Measurements from ENCODE around the gene BATF3.
"Not testable (repeated sequence)": the region's sequence is repeated elsewhere in the genome, so short reads cannot be mapped to it uniquely, and the experiment has no call there.

The BATF3 gene

GRCh38 chr1:212658250-212658649 lies 41.4 kb downstream of the BATF3 start:
- not testable (repeated sequence) for DNase-seq (ENCODE audit: low read depth)

- no peak for DNase-seq (ENCODE audit: low read depth)
These were observed 42.9 kb downstream of the BATF3 start for GRCh38 chr1:212656730-212657129.

- no peak for DNase-seq (ENCODE audit: low read depth)
These were observed 43.8 kb downstream of the BATF3 start for GRCh38 chr1:212655668-212656440.

- no peak for DNase-seq (ENCODE audit: low read depth)
These were observed 47.0 kb downstream of the BATF3 start for GRCh38 chr1:212652609-212653008.

GRCh38 chr1:212651977-212652376 lies 47.7 kb downstream of the BATF3 start:
- no peak for DNase-seq (ENCODE audit: low read depth)

- no peak for DNase-seq (ENCODE audit: low read depth)
These were observed 48.1 kb downstream of the BATF3 start for GRCh38 chr1:212651521-212651920.

GRCh38 chr1:212650228-212650627 lies 49.4 kb downstream of the BATF3 start:
- no peak for DNase-seq (ENCODE audit: low read depth)

GRCh38 chr1:212649020-212649419 lies 50.6 kb downstream of the BATF3 start:
- DNase-seq (ENCODE audit: low read depth) = no peak

- no peak for DNase-seq (ENCODE audit: low read depth)
These were observed 51.2 kb downstream of the BATF3 start for GRCh38 chr1:212648431-212648830.

- DNase-seq (ENCODE audit: low read depth) = no peak
These were observed 52.6 kb downstream of the BATF3 start for GRCh38 chr1:212647004-212647403.

GRCh38 chr1:212646588-212646987 lies 53.1 kb downstream of the BATF3 start:
- no peak for DNase-seq (ENCODE audit: low read depth)

- no peak for DNase-seq (ENCODE audit: low read depth)
These were observed 53.8 kb downstream of the BATF3 start for GRCh38 chr1:212645546-212646543.

GRCh38 chr1:212644866-212645545 lies 54.6 kb downstream of the BATF3 start:
- DNase-seq (ENCODE audit: low read depth) = no peak

- DNase-seq (ENCODE audit: low read depth) = no peak
These were observed 55.8 kb downstream of the BATF3 start for GRCh38 chr1:212643877-212644276.

GRCh38 chr1:212641956-212642355 lies 57.7 kb downstream of the BATF3 start:
- no peak for DNase-seq (ENCODE audit: low read depth)

GRCh38 chr1:212640223-212640878 lies 59.3 kb downstream of the BATF3 start:
- no peak for DNase-seq (ENCODE audit: low read depth)

- DNase-seq (ENCODE audit: low read depth) = not testable (repeated sequence)
These were observed 60.1 kb downstream of the BATF3 start for GRCh38 chr1:212639524-212639923.

GRCh38 chr1:212638492-212639151 lies 61.0 kb downstream of the BATF3 start:
- no peak for DNase-seq (ENCODE audit: low read depth)

GRCh38 chr1:212637902-212638301 lies 61.7 kb downstream of the BATF3 start:
- no peak for DNase-seq (ENCODE audit: low read depth)
